Central memory CD4-positive, alpha-beta T cell (primary cell): ENCODE results near the gene GOLGA6L2.
"Not testable (repeated sequence)": the region's sequence is repeated elsewhere in the genome, so short reads cannot be mapped to it uniquely, and the experiment has no call there.

ENCODE experiments used
- DNase-seq: peaks from one replicate; pipeline ENCODE4 v3.0.0; 2022

The GOLGA6L2 gene

DNA sequence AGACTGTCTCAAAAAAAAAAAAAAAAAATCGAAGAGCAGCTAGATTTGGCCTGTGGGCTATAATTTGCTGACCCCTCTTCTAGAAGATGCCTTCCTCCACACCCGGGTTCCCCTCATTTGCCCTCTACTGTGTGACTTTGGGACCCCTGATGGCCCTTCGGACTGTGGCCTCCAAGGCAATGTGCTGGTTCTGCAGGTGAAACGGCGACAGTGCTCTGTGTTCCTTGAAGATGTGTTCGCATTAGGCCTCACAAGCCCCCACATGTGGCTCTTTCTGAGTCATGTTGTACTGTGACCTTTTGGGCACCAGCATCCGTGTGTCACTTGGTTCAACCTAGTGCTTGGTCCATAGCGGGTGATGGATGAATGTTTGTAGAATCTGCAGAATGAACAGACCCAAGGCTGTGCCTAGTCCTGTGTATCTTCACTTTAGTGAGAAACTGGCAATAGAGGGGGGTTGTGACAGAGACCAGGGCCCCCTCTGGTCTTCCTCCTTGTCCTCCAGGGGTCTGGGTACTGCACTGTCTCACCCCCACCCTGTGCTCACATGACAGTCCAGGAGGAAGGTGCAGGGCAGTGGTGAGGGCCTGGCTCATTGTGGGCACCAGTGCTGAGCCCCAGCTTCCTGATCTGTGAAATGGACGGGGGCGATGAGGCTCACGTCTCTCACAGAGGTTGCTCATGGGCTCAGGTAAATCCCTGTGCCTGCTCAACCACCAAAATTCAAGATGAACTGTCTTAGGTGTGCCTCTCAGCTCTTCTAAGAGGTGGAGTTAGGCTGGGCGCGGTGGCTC lies 22.7 kb downstream of the GOLGA6L2 start:
- no peak for DNase-seq

DNA sequence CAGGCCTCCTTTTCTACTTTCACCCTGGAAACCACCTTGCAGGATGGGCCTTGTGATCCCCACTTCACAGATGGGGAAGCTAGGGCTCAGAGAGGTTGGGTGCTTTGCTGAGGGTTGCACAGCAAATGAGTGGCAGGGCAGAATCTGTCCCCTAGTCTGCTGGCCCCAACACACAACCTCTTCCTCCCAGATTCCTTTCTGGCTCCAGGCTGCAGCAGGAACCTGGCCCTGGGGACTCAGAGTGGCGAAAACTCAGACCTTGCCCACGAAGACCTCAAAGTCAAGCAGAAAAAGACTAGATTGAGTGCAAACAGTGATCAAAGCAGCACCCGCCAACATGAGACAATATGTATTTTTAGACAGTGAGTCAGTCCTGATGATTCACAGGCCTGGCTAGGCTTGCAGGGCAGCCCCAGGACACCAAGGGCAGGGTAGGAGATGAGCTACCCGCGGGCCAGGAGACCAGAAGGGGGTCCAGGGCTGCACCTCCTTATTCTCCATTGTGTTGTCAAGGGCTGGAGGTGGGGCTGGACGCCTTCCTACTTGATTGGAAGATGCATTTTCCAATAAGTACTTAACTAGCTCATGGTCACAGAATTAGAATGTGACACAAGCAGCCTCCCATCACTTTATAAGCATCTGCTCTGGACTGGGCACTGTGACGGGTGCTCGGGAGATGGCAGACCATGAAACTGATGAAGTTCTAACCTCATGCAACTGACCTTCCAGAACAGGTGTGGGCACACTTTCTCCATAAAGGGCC lies 23.9 kb downstream of the GOLGA6L2 start:
- DNase-seq, result no peak

DNA sequence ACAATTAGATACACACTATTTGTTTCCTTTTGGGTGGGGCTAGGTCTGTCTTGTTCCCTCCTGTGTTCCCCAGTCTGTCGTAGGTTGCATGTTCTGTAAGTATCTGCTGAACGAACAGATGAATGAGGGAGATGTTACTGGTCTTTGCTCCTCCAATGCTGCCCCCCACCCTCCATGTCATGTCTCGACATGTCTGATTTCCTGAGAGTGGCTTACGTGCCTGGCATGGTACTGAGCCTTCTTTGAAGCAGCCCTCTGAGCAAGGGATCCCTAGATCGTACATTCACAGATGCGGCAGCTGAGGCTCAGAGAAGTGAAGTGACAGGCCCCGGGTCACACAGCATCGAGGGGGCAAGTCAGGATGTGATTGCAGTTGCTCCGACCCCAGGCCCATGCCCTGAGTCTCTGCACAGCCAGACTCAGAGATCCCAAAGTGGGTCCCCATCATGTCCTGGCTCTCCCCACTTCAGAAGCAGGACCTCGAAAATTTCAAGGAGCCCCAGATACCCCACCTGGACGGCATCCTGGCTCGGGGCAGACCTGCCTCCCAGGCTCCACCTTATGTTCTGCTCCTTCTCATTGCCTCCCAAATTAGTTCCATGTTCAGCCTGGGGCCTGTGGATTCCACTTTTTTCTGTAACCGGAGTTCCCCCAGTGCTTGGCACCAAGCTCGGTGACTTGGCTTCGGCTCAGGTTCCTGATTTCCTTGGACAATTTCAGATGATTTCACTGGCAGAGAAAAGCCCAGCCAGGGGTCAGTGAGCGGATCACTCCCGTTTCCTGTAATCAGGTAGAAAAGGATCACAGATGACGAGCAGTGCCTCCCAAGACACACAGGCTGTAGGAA lies 24.7 kb downstream of the GOLGA6L2 start:
- no peak for DNase-seq

DNA sequence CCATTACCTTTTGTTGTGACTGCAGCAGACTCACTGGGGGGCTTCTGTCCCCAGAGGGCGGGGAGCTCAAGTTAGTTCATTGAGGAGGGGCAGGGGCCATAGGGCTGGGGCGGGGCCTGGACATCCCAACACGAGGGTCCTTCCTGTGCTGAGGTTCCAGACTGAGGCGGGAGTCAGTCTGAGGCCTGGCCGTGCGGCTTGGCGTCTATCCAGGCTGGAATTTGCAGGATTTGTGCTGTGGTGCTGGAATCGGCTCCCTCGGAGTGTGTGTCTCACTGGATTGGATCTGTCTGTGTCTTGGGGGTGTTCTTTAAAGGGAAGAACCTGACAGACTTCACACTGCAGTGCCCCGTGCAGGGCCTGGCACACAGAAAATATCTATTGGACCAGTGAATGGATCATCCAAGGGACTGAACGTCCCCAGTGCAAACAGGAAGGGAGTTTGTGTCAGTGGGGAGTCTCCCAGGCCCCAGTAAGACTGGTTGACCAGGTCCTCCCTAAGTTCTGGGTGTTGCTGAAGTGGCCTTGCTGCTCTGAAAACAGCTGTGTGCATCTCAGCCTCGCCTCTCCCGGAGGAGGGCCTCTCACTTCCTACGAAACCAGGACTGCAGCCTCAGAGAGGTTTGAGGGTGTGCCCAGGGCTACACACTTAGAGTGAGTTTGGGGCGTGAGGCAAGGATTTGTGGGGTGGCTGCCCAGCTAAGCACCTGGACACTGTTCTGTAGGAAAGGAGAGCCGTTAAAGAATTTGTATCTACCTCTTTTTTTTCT lies 26.1 kb downstream of the GOLGA6L2 start:
- no peak for DNase-seq

DNA sequence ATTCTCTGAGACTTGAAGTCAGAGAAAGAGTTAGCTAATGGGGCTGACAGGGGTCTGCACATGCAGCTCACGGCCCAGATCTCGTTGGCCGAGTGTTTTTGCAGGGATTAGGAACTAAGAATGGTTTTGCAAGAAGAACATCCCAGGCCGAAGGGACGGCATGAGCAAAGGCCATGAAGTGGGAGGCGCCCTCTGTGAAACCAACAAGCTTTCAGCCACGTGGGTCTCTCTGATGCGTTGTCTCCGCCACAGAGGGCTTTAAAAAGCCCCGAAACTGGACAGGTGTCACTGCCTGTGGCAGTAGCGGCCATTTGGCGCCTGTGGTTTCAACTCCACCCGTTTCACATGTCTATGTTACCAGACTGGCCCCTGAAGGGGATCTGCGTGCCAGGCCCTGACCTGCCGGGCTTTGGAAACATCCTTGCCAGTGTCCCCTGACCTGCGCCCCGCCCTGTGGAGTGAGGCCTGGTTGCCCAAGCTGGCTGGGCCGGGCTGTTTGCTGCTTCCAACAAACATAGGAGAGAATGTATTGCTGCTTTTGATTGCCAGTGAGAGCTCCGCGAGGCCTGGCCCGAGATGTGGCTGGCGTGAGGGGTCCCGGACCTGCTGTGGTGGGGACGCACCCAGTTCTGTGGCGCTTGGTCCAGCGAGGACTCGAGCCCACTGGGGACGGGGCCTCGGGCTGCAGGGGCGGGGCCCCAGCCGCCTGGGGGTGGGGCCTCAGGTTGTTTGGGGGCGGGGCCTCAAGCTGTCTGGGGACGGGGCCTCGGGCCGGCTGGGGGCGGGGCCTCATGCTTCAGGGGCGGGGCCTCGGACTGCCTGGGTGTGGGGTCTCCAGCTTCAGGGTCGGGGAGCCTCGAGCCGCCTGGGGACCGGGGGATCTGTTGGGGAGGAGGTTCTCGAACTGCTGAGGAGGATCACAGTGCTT lies 30.4 kb downstream of the GOLGA6L2 start:
- DNase-seq, result no peak

DNA sequence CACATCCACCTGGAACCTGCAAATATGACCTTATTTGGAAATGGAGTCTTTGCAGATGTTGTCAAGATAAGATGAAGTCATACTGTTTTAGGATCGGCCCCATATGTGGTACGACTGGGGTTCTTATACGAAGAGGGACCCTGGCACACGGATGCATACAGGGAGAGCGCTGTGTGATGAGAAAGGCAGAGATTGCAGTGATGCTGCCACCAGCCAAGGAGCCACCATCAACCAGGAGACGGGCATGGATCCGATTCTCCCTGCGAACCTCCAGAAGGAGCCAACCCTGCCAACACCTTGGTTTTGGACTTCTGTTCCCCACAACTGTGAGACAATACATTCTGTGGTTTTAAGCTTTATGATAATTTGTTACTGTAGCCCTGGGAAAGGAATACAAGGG lies 31.2 kb downstream of the GOLGA6L2 start:
- not testable (repeated sequence) for DNase-seq

DNA sequence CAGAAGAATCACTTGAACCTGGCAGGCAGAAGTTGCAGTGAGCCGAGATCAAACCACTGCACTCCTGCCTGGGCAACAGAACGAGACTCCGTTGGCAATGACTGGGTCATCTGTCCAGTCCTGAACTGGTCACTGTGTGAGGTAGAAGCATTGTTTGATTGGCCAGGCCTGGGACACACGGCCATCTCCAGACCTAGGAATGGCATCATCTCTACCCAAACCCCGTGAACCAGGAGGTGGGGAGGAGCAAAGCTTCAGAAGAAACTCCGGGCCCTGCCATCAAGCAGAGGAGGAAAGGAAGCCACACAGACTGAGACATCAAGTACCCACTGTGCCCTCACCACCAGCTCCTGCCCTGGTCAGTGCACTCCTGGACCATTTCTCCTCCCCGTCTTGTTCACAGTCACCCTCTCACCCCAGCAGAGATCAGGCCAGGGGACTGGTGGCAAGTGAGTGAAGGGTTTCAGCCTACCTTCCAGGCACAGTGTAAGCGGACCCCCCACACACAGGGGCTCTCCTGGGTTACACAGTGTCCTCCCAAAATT lies 31.6 kb downstream of the GOLGA6L2 start:
- DNase-seq, result no peak

DNA sequence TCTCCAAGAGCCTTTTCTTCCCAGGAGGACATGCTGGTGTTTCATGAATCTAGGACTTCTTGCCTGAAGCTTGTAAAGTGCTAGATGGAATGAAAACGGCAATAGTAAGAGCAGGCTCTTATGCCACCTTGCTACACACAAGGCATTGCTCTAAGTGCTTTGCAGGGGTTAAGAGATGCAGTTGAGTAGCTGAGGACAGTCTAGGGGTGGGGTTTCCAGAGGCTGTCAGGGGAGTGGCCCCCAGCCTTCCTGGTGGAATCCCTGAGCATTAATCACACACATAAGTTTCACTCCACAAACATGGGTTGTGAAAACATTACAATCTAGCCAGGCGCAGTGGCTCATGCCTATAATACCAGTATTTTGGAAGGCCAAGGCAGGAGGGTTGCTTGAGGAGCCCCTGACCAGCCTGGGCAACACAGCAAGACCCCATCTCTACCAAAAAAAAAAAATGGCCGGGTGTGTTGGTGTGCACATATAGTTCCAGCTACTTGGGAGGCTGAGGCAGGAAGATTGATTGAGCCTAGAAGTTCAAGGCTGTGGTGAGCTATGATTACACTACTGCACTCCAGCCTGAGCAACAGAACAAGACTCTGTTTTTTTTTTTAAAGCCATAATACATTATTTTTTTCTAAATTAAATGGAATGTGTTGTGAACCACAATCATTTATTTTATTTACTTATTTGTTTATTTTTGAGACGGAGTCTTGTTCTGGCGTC lies 34.0 kb downstream of the GOLGA6L2 start:
- DNase-seq, result not testable (repeated sequence)

DNA sequence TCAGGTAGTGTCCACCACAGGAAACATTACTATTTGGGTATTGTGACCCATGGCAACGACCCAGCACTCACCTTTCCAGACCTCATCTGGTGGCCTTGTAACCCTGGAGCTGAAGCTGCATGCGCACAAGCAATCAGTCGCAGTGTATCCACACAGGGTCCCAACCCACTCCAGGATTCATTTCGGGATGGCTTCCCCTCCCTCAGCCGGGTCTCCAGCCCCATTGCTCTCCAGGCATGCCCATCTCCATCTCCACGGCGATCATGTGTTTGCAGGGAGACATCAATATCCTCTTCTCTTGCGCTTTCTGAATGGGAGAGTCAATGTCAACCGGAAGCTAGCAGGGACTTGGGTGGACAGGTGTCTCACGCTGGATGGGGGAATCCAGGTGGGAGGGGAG lies 35.2 kb downstream of the GOLGA6L2 start:
- DNase-seq, result no peak

DNA sequence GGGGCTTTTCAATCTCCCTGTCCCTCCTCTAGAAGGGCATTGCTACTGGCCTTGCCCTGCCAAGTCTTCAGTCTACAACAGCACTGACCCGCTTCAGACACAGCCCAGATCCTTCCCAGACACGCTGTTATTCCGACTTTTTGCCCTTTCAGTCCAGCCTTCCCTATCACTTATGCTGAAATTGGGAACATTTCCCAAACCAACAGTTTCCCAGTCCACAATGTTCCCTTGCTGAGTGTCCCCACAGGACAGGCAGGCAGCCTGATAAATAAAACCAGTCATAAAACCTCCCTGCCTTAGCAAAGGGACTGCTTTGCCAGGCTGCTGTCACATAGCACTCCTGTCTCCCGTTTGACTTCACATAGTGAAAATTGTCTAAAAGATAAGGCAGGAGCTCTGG lies 43.5 kb downstream of the GOLGA6L2 start:
- no peak for DNase-seq

DNA sequence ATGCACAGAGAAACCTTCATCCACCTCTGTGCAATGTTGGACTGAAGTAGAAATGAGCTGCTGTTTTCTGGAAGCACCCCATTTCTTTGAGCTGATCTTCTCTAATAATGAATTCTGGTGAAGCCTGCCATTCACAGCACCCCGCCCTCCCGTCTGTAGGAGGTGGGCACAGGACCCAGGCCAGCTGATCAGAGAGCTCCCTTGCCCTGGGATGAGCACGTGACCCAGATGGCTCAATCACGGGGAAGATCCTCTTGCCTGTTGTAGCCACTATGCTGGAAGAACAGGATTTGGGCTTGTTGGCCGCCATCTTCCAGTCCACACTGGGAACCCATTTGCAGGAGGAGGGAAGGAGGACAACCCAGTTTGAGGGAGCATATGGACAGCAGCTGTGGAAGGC lies 44.5 kb downstream of the GOLGA6L2 start:
- DNase-seq, result no peak

DNA sequence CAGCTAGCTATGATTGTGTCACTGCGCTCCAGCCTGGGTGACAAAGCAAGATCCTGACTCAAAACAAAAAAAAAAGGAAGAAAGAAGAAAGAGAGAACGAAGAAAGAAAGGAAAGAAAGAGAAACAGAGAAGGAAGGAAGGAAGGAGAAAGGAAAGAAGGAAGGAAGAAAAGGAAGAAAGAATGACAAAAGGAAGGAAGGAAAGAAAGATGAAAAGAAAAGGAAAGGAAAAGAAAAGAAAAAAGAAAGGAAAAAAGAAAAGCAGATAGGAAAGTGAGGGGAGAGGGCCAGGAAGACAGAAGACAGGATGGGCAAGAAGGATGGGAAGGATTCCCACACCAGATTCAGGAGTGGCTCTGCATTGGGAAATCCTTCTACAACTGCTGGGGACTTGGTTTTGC lies 44.9 kb downstream of the GOLGA6L2 start:
- DNase-seq, result no peak

DNA sequence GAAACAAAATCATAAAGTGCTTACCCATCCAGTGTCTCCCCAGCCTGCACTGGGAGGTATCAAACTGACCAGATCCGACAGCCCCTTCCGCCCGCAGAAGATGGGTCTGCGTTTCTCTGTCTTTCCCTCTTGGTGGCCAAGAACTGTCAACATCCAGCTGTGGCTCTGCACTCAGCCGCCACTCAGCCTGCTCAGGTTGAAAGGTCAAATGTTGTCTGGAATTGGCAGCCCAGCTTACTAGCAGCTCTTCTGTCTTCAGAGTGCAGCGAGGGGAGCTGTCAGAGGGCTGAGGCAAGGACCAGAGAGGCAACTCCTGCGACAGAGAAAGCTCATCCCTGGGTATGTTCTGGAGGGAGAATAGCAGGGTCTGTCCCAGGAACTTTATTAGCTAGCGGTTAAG lies 45.4 kb downstream of the GOLGA6L2 start:
- DNase-seq, result no peak

DNA sequence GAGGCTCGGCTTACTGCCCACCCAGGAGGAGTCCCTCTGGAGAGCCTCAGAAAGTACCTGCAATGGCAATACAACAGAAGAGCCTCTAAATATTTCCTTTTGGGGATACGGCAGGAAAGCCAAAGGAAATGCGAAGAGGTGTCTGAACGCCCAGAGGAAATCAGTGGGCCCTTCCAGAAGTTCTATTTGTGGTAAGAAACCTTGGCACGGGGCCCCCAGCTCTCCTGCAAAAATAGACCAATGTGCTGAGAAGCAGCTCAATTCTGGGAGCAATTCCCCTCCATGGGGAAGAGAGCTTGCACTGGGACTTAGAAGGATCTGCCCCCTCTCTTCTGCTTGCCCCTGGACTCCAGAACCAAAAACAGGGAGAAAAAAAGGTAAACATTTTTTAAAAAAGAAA lies 47.8 kb downstream of the GOLGA6L2 start:
- not testable (repeated sequence) for DNase-seq

DNA sequence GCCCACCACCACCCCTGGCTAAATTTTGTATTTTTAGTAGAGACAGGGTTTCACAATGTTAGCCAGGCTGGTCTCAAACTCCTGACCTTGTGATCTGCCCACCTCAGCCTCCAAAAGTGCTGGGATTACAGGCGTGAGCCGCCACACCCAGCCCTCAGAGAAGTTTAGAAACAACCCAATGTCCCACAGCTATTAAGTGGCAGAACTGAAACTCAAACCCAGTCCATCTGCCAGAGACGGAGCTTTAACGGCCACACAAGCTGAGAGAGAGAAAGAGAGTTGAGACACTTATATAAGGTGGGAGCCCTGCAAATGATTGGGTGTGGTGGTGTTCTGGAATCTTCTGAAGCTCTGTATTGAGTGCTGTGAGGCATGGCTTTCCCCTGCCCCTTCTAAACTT lies 48.7 kb downstream of the GOLGA6L2 start:
- DNase-seq, result not testable (repeated sequence)

DNA sequence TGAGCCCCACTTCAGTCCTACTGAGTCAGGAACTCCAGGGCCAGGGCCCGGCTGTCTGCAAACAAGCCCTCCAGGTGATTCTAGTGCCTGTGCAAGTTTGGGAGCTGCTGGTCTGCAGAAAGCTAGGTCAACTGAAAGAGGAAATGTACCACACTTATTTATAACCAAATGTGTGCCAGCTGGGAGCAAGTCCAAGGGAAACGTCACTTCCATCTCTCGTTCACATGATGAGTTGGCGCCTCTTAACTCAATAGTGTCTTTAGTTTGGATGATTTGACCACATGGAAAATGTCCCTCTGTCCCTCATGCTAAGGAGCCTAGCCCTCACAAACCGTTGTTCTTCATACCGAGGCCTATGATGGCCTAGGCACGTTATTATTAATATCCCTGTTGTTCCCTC lies 49.3 kb downstream of the GOLGA6L2 start:
- no peak for DNase-seq

DNA sequence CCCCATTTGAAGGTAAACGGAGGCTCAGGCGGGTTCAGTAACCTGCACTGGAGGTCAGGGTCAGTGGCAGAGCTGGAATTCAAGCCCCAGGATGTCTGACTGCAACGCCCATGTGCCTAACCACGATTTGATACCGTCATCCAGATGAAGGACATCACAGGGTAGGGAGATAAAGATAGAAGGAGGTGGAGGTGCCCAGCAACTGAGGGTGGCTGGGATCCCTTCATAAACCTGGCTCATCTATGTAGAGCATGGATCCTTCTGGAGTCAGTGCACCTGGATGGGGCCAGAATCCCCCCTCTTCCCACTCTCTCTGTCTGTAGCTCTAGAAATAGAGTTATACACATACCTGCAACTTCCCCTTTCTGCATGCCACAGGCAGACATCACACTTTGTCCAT lies 51.2 kb downstream of the GOLGA6L2 start:
- no peak for DNase-seq

DNA sequence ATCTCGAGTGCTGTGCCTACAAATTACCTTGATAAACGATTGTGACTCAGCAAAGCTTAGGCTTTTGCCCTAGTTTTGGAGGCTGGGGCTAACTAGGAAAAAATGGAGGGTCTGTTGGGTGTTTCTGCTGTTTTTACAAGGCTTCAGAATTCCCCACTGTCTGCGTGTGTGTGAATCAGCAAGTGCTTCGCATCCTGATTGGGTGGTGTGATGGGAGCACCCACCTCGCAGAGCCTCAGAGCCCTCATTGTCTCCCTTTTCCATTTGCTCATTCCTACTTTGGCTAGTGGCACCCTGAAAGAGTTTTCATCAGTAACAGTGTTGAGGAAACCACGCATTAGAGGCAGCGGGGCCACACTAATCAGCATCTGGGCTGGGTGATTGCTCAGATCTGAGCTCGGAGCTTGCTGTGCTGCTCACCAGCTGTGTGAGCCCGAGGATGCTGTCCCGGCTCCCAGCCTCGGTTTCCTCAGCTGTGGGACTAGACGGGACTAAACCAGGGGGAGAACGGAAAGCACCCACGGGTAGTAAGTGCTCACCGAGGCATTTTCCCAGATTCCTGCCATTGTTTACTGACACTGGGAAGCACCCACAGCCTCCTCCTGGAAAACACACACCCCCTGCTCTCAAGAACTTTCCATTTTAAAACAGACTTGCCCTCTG lies 51.9 kb downstream of the GOLGA6L2 start:
- no peak for DNase-seq
